SK-N-SH treated with all-trans-retinoic acid at 6 μM for 48 hours (cell line): Measurements from ENCODE around the gene PET100.

Experiments
- ATAC-seq: fragments of 200-7000 bp; cut with Tn5 transposase; 3 replicates; pipeline ENCODE4 v1.9.1; 2020; ENCODE audit warnings: mild to moderate bottlenecking, moderate library complexity
- ARNTL ChIP-seq: fragments of 450-650 bp; formaldehyde crosslinking; IDR thresholded peaks from 2 replicates; pipeline ENCODE4 v1.5.0; 2020; ENCODE audit warnings: low read depth, mild to moderate bottlenecking, moderate library complexity, borderline replicate concordance
- BACH2 ChIP-seq: fragments of 250-450 bp; sonication (Bioruptor Pico); IDR thresholded peaks from 2 replicates; pipeline ENCODE4 v1.9.0; 2021; ENCODE audit warnings: mild to moderate bottlenecking, borderline replicate concordance
- CSDC2 ChIP-seq: fragments of 250-450 bp; sonication (Bioruptor Pico); IDR thresholded peaks from 2 replicates; pipeline ENCODE4 v1.5.0; 2020; ENCODE audit warnings: mild to moderate bottlenecking, moderate library complexity
- ESRRG ChIP-seq: fragments of 250-450 bp; sonication (Bioruptor Pico); IDR thresholded peaks from 2 replicates; pipeline ENCODE4 v1.6.1; 2021; ENCODE audit warnings: mild to moderate bottlenecking
- GLIS3 ChIP-seq: fragments of 250-450 bp; sonication (Bioruptor Pico); IDR thresholded peaks from 2 replicates; pipeline ENCODE4 v1.5.0; 2020; ENCODE audit warnings: mild to moderate bottlenecking, moderate library complexity
- ISL1 ChIP-seq: fragments of 250-450 bp; sonication (Bioruptor Pico); IDR thresholded peaks from 2 replicates; pipeline ENCODE4 v2.1.2; 2022; ENCODE audit warnings: mild to moderate bottlenecking, moderate library complexity
- OSR1 ChIP-seq: fragments of 250-450 bp; sonication (Bioruptor Pico); IDR thresholded peaks from 2 replicates; pipeline ENCODE4 v1.8.0; 2022; ENCODE audit warnings: moderate library complexity, mild to moderate bottlenecking, inconsistent platforms
- PATZ1 ChIP-seq: fragments of 250-450 bp; sonication (Bioruptor Pico); IDR thresholded peaks from 2 replicates; pipeline ENCODE4 v1.8.0; 2020; ENCODE audit warnings: mild to moderate bottlenecking, moderate library complexity, borderline replicate concordance
- PPARA ChIP-seq: fragments of 250-450 bp; sonication (Bioruptor Pico); IDR thresholded peaks from 2 replicates; pipeline ENCODE4 v1.5.0; 2020; ENCODE audit warnings: mild to moderate bottlenecking, borderline replicate concordance
- RARB ChIP-seq: fragments of 250-450 bp; sonication (Bioruptor Pico); IDR thresholded peaks from 2 replicates; pipeline ENCODE4 v1.8.0; 2021; ENCODE audit warnings: mild to moderate bottlenecking, moderate library complexity
- TOX ChIP-seq: fragments of 250-450 bp; sonication (Bioruptor Pico); IDR thresholded peaks from 2 replicates; pipeline ENCODE4 v1.8.0; 2021; ENCODE audit warnings: mild to moderate bottlenecking, moderate library complexity, borderline replicate concordance
- TSHZ2 ChIP-seq: fragments of 250-450 bp; sonication (Bioruptor Pico); IDR thresholded peaks from 2 replicates; pipeline ENCODE4 v1.5.0; 2020; ENCODE audit warnings: mild to moderate bottlenecking, moderate library complexity
- ZC3H10 ChIP-seq: fragments of 250-450 bp; sonication (Bioruptor Pico); IDR thresholded peaks from 2 replicates; pipeline ENCODE4 v1.5.1; 2021; ENCODE audit warnings: mild to moderate bottlenecking, moderate library complexity
- ZFP30 ChIP-seq: fragments of 450-650 bp; formaldehyde crosslinking; IDR thresholded peaks from 2 replicates; pipeline ENCODE4 v1.5.0; 2022; ENCODE audit warnings: mild to moderate bottlenecking, moderate library complexity
- ZNF70 ChIP-seq: fragments of 450-650 bp; formaldehyde crosslinking; IDR thresholded peaks from 2 replicates; pipeline ENCODE4 v1.5.0; 2020; ENCODE audit warnings: mild to moderate bottlenecking, moderate library complexity
- ZNF8 ChIP-seq: fragments of 450-650 bp; formaldehyde crosslinking; IDR thresholded peaks from 2 replicates; pipeline ENCODE4 v1.5.0; 2020; ENCODE audit warnings: mild to moderate bottlenecking, moderate library complexity
- TF ChIP-seq, protein P1 (sequence below): fragments of 250-450 bp; sonication (Bioruptor Pico); IDR thresholded peaks from 2 replicates; pipeline ENCODE4 v1.5.1; 2020; ENCODE audit warnings: low read depth, mild to moderate bottlenecking, moderate library complexity
- TF ChIP-seq, protein P2 (sequence below): fragments of 250-450 bp; sonication (Bioruptor Pico); IDR thresholded peaks from 2 replicates; pipeline ENCODE4 v1.8.0; 2021; ENCODE audit warnings: low read depth, mild to moderate bottlenecking, moderate library complexity, borderline replicate concordance

The PET100 gene

DNA sequence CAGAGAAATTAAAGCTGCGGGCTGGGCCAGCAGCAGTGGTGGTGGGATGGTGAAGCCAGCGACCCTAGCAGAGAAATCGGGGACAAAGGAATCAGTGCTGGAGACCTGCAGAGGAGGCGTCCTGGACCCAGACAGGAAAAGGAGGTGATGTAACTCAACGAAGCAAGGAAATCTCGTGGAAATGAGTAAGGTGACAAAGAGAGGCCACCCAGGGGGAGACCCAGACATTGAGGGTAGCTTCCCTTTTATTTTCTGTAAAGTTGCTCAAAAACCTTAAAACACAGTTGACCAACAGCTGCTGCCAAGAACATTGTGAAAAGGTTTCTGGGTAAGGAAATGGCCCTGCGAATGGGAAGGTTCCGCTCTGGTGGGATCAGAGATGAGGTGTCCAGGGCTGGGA, 26.0 kb downstream of the PET100 start:
- TF ChIP-seq ZFP30 = no peak
- TF ChIP-seq ZC3H10 (CRISPR knock-in tag) = no peak
- TF ChIP-seq ESRRG (CRISPR knock-in tag) = no peak
- TF ChIP-seq ISL1 (CRISPR knock-in tag) = no peak
- no peak for TF ChIP-seq BACH2 (CRISPR knock-in tag)
- no peak for TF ChIP-seq PATZ1 (CRISPR knock-in tag)
- TF ChIP-seq ZNF8 (CRISPR knock-in tag) = no peak
- TF ChIP-seq, protein P1, sequence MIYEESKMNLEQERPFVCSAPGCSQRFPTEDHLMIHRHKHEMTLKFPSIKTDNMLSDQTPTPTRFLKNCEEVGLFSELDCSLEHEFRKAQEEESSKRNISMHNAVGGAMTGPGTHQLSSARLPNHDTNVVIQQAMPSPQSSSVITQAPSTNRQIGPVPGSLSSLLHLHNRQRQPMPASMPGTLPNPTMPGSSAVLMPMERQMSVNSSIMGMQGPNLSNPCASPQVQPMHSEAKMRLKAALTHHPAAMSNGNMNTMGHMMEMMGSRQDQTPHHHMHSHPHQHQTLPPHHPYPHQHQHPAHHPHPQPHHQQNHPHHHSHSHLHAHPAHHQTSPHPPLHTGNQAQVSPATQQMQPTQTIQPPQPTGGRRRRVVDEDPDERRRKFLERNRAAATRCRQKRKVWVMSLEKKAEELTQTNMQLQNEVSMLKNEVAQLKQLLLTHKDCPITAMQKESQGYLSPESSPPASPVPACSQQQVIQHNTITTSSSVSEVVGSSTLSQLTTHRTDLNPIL = no peak
- TF ChIP-seq RARB (CRISPR knock-in tag) = no peak
- TF ChIP-seq ARNTL (CRISPR knock-in tag) = no peak
- no peak for TF ChIP-seq OSR1 (CRISPR knock-in tag)
- TF ChIP-seq CSDC2 = no peak
- TF ChIP-seq GLIS3 (CRISPR knock-in tag) = no peak
- TF ChIP-seq, protein P2, sequence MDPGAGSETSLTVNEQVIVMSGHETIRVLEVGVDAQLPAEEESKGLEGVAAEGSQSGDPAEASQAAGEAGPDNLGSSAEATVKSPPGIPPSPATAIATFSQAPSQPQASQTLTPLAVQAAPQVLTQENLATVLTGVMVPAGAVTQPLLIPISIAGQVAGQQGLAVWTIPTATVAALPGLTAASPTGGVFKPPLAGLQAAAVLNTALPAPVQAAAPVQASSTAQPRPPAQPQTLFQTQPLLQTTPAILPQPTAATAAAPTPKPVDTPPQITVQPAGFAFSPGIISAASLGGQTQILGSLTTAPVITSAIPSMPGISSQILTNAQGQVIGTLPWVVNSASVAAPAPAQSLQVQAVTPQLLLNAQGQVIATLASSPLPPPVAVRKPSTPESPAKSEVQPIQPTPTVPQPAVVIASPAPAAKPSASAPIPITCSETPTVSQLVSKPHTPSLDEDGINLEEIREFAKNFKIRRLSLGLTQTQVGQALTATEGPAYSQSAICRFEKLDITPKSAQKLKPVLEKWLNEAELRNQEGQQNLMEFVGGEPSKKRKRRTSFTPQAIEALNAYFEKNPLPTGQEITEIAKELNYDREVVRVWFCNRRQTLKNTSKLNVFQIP (CRISPR knock-in tag) = no peak
- no peak for TF ChIP-seq ZNF70
- no peak for ATAC-seq

- no peak for ATAC-seq
- TF ChIP-seq, protein P1 = no peak
- TF ChIP-seq, protein P2 (CRISPR knock-in tag) = no peak
- no peak for TF ChIP-seq BACH2 (CRISPR knock-in tag)
- TF ChIP-seq ZNF70 = no peak
- no peak for TF ChIP-seq ISL1 (CRISPR knock-in tag)
- no peak for TF ChIP-seq TSHZ2
- no peak for TF ChIP-seq GLIS3 (CRISPR knock-in tag)
- no peak for TF ChIP-seq PPARA (CRISPR knock-in tag)
- TF ChIP-seq TOX = no peak
- TF ChIP-seq ZFP30 = no peak
- TF ChIP-seq PATZ1 (CRISPR knock-in tag) = no peak
Observed at GRCh38 chr19:7657131-7657751, 27.6 kb downstream of the PET100 start.
